GM12878 (cell line): Measurements from ENCODE around the gene SLC1A2. TPM values are rescaled to one million over a fixed set of nuclear protein-coding genes. Genes with fewer than 3 reads are reported as not detected.

ENCODE experiments used
- ATAC-seq: fragments of 200-7000 bp; cut with Tn5 transposase; 3 replicates; pipeline ENCODE4 v1.9.1; 2020; ENCODE audit warnings: mild to moderate bottlenecking, moderate library complexity
- BruUV-seq: library from RNA; stranded (reverse); fragments of 400-500 nt; replicated peaks from 2 replicates; lab custom pipeline; 2021; lab: Mats Ljungman, UMichigan
- CTCF ChIA-PET: fragments of 300-600 bp; sonication (Branson Sonifier 250); formaldehyde crosslinking; extraction: SDS; loops from one replicate; lab custom pipeline; 2021; ENCODE audit warnings: inconsistent platforms; lab: Yijun Ruan, JAX
- POLR2A ChIA-PET: fragments of 350-600 bp; formaldehyde crosslinking; extraction: SDS; loops from one replicate; lab custom pipeline; 2021; ENCODE audit warnings: inconsistent platforms; lab: Charles Lee
- RAD21 ChIA-PET: fragments of 300-600 bp; sonication (Branson Sonifier 250); formaldehyde crosslinking; loops from one replicate; lab custom pipeline; 2023; ENCODE audit warnings: antibody characterized with exemption; ENCODE audit not compliant: unreplicated experiment; lab: Charles Lee
- SMC1A ChIA-PET: fragments of 300-600 bp; sonication (Branson Sonifier 250); formaldehyde crosslinking; loops from one replicate; lab custom pipeline; 2023; ENCODE audit not compliant: unreplicated experiment, uncharacterized antibody; lab: Charles Lee
- DNase-seq: peaks from one replicate; pipeline ENCODE4 v3.0.0-alpha.2; 2011; ENCODE audit warnings: low read depth, low spot score
- FAIRE-seq: peaks from 3 replicates; lab custom pipeline; 2011; peaks lifted over from hg19 to GRCh38; lab: Jason Lieb, UNC
- H2AFZ ChIP-seq: 2 replicates; pipeline ENCODE4 v1.6.0; 2011; ENCODE audit warnings: low read depth, low read length, control low read depth; ENCODE audit not compliant: control insufficient read depth
- H3K27ac ChIP-seq: 2 replicates; pipeline ENCODE4 v1.5.1; 2011; ENCODE audit warnings: control low read depth; ENCODE audit not compliant: control insufficient read depth, insufficient read depth
- H3K27me3 ChIP-seq, 2 experiments: replicated peaks in 1 of 2; 2 replicates each; pipeline versions ENCODE4 v1.6.0 to v1.6.1; 2011; ENCODE audit warnings: low read length in 1 of 2; ENCODE audit not compliant: control insufficient read depth in 2 of 2, insufficient read depth in 2 of 2
- H3K36me3 ChIP-seq, 2 experiments: 2 replicates each; pipeline ENCODE4 v1.5.1; 2011; ENCODE audit warnings: low read length in 1 of 2; ENCODE audit not compliant: control insufficient read depth in 2 of 2, insufficient read depth in 2 of 2
- H3K4me1 ChIP-seq: 2 replicates; pipeline ENCODE4 v1.6.1; 2011; ENCODE audit warnings: mild to moderate bottlenecking, low read length, moderate library complexity, mixed read lengths; ENCODE audit not compliant: control insufficient read depth, insufficient read depth
- H3K4me2 ChIP-seq: 2 replicates; pipeline ENCODE4 v1.6.0; 2011; ENCODE audit warnings: control low read depth; ENCODE audit not compliant: control insufficient read depth, insufficient read depth
- H3K4me3 ChIP-seq: fragments of 200-600 bp; sonication (generic); 2 replicates; pipeline ENCODE4 v1.5.1; 2016
- H3K79me2 ChIP-seq: 2 replicates; pipeline ENCODE4 v1.6.0; 2011; ENCODE audit warnings: low read length; ENCODE audit not compliant: control insufficient read depth, insufficient read depth
- H3K9ac ChIP-seq: 2 replicates; pipeline ENCODE4 v1.8.0; 2011; ENCODE audit warnings: low read length, control low read depth, mixed read lengths; ENCODE audit not compliant: control insufficient read depth, insufficient read depth
- H3K9me3 ChIP-seq: replicated peaks from 3 replicates; pipeline ENCODE4 v1.5.1; 2011; ENCODE audit warnings: mild to moderate bottlenecking, low read length; ENCODE audit not compliant: control insufficient read depth, insufficient read depth
- H4K20me1 ChIP-seq: 2 replicates; pipeline ENCODE4 v1.6.0; 2011; ENCODE audit not compliant: control insufficient read depth, insufficient read depth
- ATF7 ChIP-seq: fragments of 450-650 bp; IDR thresholded peaks from 2 replicates; pipeline ENCODE4 v1.6.1; 2016; ENCODE audit warnings: low read depth, mild to moderate bottlenecking
- BACH1 ChIP-seq: fragments of 450-650 bp; IDR thresholded peaks from 2 replicates; pipeline ENCODE4 v1.6.1; 2017; ENCODE audit warnings: mild to moderate bottlenecking, borderline replicate concordance
- MTA2 ChIP-seq: fragments of 450-650 bp; IDR thresholded peaks from 2 replicates; pipeline ENCODE4 v1.6.1; 2016; ENCODE audit warnings: low read depth, mild to moderate bottlenecking, moderate library complexity
- NRF1 ChIP-seq: conservative IDR thresholded peaks from 2 replicates; pipeline ENCODE4 v1.6.1; 2011; ENCODE audit warnings: mild to moderate bottlenecking, low read depth, low read length, improper control_type of control experiment
- PAX8 ChIP-seq: fragments of 450-650 bp; IDR thresholded peaks from 2 replicates; pipeline ENCODE4 v1.6.1; 2017; ENCODE audit warnings: mild to moderate bottlenecking, moderate library complexity
- PBX3 ChIP-seq: IDR thresholded peaks from 2 replicates; pipeline ENCODE4 v1.6.1; 2011; ENCODE audit warnings: mild to moderate bottlenecking, low read depth, low read length, moderate library complexity; ENCODE audit not compliant: insufficient replicate concordance
- POLR2A ChIP-seq: IDR thresholded peaks from 2 replicates; pipeline ENCODE4 v1.6.1; 2011; ENCODE audit warnings: low read depth, mild to moderate bottlenecking, low read length
- POU2F2 ChIP-seq: IDR thresholded peaks from 3 replicates; pipeline ENCODE4 v1.6.1; 2011; ENCODE audit warnings: low read depth, mild to moderate bottlenecking, low read length, borderline replicate concordance
- RAD51 ChIP-seq: fragments of 450-650 bp; IDR thresholded peaks from 2 replicates; pipeline ENCODE4 v1.6.1; 2016; ENCODE audit warnings: moderate library complexity, mild to moderate bottlenecking, inconsistent platforms
- RBBP5 ChIP-seq: fragments of 200-600 bp; sonication (generic); conservative IDR thresholded peaks from 2 replicates; pipeline ENCODE4 v1.6.1; 2016
- ZNF687 ChIP-seq: fragments of 450-650 bp; IDR thresholded peaks from 2 replicates; pipeline ENCODE4 v1.6.1; 2017; ENCODE audit warnings: mild to moderate bottlenecking, moderate library complexity
- WGBS: methylation state at CpG from one replicate; pipeline ENCODE4 v1.1.6; 2016; ENCODE audit warnings: low lambda C conversion rate; ENCODE audit not compliant: insufficient replicate concordance, insufficient coverage; ENCODE audit errors: missing lambda C conversion rate; 5-methylcytosine and 5-hydroxymethylcytosine counted together
- in situ Hi-C: fragments of 300-500 bp; cut with MboI; formaldehyde crosslinking; loops from 9 replicates; pipeline ENCODE4 v1.14.3; 2018; ENCODE audit warnings: mixed read lengths
- intact Hi-C: fragments of 100-400 bp; cut with micrococcal nuclease; formaldehyde crosslinking; loops from one replicate; pipeline ENCODE4 v1.14.2; 2022; ENCODE audit not compliant: unreplicated experiment
- polyA plus RNA-seq, 11 experiments: library from polyadenylated mRNA; depleted of rRNA in 4 of 11; unstranded in 6 of 11; stranded (reverse) in 5 of 11; fragments of >200 nt; fragmentation: Nextera tagmentation in 4 of 11; fragmentation: Illumina TruSeq in 1 of 11; extraction: Ambion mirVana in 4 of 11; extraction: Trizol in 1 of 11; gene quantifications; 1 replicate in 1 of 11; 2 replicates in 10 of 11; pipeline versions ENCODE4 v1.2.1 to v1.2.3, GENCODE V29; 2011 to 2016; ENCODE audit warnings: inconsistent platforms in 2 of 11, missing spikeins in 2 of 11, low read depth in 1 of 11
- total RNA-seq, 4 experiments: library from RNA; depleted of rRNA in 3 of 4; stranded (reverse); fragments of >200 nt in 3 of 4; fragmentation: Illumina TruSeq in 1 of 4; extraction: Trizol in 1 of 4; gene quantifications; 2 replicates each; pipeline versions ENCODE4 v1.2.1 to v1.2.3, GENCODE V29; 2013 to 2021

SLC1A2 gene
- total and polyA plus RNA-seq, 10 of the 15 experiments (the other 5 are each of a cell fraction or from before 2014, with no cell fraction given): 0.01 to 0.84 (median 0.22) TPM; not detected in 1

GRCh38 chr11:35307221-35307621, 112.1 kb downstream of the SLC1A2 start:
- Histone ChIP-seq H3K27me3 (no peaks in the 10 kb centered on the region), H2AFZ (no peak overlapping the region), H3K9me3 (no peaks in the 10 kb centered on the region), H3K4me1 (peaks cover 19% of the 10 kb centered on the region), H3K27ac (no peak overlapping the region), H3K9ac (no peak overlapping the region), H4K20me1 (no peaks in the 10 kb centered on the region), H3K4me2 (no peak overlapping the region), H3K4me3 (no peak overlapping the region), H3K36me3 (no peaks in the 10 kb centered on the region), H3K79me2 (no peaks in the 10 kb centered on the region)
- TF ChIP-seq ZNF687 (no peak), PAX8 (no peak), RBBP5 (no peak), MTA2 (no peak), RAD51 (no peak), ATF7 (no peak), POLR2A (no peak), NRF1 (no peak), POU2F2 (no peak), BACH1 (no peak), PBX3 (no peak)
- ChIA-PET RAD21 (interaction anchor here (0.7 to 4.7 kb wide), 7 partner anchors 11 to 380 kb away, joined by 4 to 66 read pairs (median 6); no protein-coding TSS in a partner anchor), CTCF (interaction anchor here (1.0 to 5.2 kb wide), 15 partner anchors 8 to 384 kb away, joined by 3 to 98 read pairs (median 11); no protein-coding TSS in a partner anchor), SMC1A (interaction anchor here (0.8 to 4.9 kb wide), 13 partner anchors 13 to 381 kb away, joined by 3 to 50 read pairs (median 4); no protein-coding TSS in a partner anchor), POLR2A (no interaction called here)
- DNase-seq (no peak), FAIRE-seq (no peak), ATAC-seq (no peak)
- in situ Hi-C loops (no loop called here), intact Hi-C loops (no loop called here)
- 99% methylated on average over 4 of the region's 4 CpGs for WGBS
- no TSS peak for BruUV-seq
